Thoracic aorta (tissue), 2 donors: ENCODE results near the gene TSPAN32. TPM values are rescaled to one million over a fixed set of nuclear protein-coding genes. Genes with fewer than 3 reads are reported as not detected.

ENCODE experiments used
- ATAC-seq: fragments of 150-250 bp; one replicate; pipeline ENCODE4 v1.8.0; 2017; ENCODE audit warnings: low read depth; ENCODE audit not compliant: insufficient number of reproducible peaks, low FRiP score
- DNase-seq: peaks from one replicate; pipeline ENCODE4 v3.0.0-alpha.2; 2020; ENCODE audit warnings: low spot score
- H3K27ac ChIP-seq, 2 donors: fragments of 200-600 bp; sonication (generic); 1 replicate in 1 of 2; 2 replicates in 1 of 2; pipeline ENCODE4 v1.5.1; 2016; ENCODE audit warnings: mild to moderate bottlenecking in 2 of 2, moderate library complexity in 2 of 2
- H3K27me3 ChIP-seq: fragments of 200-600 bp; sonication (generic); replicated peaks from 2 replicates; pipeline ENCODE4 v1.6.0; 2016; ENCODE audit warnings: mild to moderate bottlenecking; ENCODE audit not compliant: insufficient read depth
- H3K36me3 ChIP-seq: fragments of 200-600 bp; sonication (generic); one replicate; pipeline ENCODE4 v1.5.1; 2016
- H3K4me1 ChIP-seq, 2 donors: fragments of 200-600 bp; sonication (generic); 1 replicate in 1 of 2; 2 replicates in 1 of 2; pipeline versions ENCODE4 v1.5.1 to v1.6.0; 2016; ENCODE audit warnings: low read depth in 2 of 2, mild to moderate bottlenecking in 1 of 2; ENCODE audit not compliant: control insufficient read depth in 1 of 2
- H3K4me3 ChIP-seq: fragments of 200-600 bp; sonication (generic); 2 replicates; pipeline ENCODE4 v1.5.1; 2016; ENCODE audit warnings: mild to moderate bottlenecking
- H3K9me3 ChIP-seq: fragments of 200-600 bp; sonication (generic); 2 replicates; pipeline ENCODE4 v1.5.1; 2016
- total RNA-seq, 2 donors: library from RNA; depleted of rRNA; stranded (reverse); fragments of >200 nt; gene quantifications; one replicate each; pipeline versions ENCODE4 v1.1.0 to v1.2.3, GENCODE V29; 2016
- TF ChIP-seq, protein P1 (sequence below): fragments of 200-600 bp; sonication (generic); IDR thresholded peaks from one replicate; pipeline ENCODE4 v1.5.1; 2019; ENCODE audit warnings: antibody characterized with exemption

The TSPAN32 gene
- total RNA-seq, 2 donors from 2014 or later: 2.5 to 6.9 TPM

DNA sequence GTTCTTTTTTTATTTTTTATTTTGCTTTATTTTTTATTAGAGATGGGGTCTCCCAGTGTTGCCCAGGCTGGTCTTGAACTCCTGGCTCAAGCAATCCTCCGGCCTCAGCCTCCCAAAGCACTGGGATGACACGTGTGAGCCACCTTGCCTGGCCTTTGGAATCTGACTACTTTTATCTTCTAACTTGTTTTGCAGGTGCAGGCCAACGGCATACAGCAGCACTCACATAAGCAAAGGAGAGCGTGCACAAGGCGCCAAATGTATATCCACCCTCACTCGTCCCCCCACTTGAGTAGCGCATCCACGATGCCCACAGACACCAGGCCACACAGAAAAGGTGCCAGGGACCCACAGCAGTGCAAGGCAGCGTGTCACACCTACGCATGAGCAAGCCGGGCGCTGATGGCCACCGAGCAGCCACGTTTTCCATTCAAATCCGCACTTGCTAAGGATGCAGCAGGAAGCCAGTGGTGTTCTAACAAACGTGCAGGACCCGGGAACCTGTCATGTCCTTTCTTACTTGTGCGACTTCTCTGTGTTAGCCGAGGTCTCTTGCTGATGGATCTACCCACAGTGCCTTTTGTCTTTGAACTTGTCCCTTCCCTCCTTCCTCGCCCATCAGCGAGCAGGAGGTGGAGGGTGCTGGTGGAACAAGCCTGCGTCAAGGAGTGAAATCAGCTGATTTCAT is 37.3 kb upstream of the TSPAN32 start:
- Histone ChIP-seq H3K27ac (no peak overlapping the region), H3K9me3 (no peaks in the 10 kb centered on the region), H3K36me3 (no peaks in the 10 kb centered on the region), H3K4me3 (no peak overlapping the region), H3K27me3 (no peaks in the 10 kb centered on the region), H3K4me1 (peaks cover 0 to 8% of the 10 kb centered on the region in 2 donors)
- ATAC-seq: no peak
- TF ChIP-seq, protein P1, sequence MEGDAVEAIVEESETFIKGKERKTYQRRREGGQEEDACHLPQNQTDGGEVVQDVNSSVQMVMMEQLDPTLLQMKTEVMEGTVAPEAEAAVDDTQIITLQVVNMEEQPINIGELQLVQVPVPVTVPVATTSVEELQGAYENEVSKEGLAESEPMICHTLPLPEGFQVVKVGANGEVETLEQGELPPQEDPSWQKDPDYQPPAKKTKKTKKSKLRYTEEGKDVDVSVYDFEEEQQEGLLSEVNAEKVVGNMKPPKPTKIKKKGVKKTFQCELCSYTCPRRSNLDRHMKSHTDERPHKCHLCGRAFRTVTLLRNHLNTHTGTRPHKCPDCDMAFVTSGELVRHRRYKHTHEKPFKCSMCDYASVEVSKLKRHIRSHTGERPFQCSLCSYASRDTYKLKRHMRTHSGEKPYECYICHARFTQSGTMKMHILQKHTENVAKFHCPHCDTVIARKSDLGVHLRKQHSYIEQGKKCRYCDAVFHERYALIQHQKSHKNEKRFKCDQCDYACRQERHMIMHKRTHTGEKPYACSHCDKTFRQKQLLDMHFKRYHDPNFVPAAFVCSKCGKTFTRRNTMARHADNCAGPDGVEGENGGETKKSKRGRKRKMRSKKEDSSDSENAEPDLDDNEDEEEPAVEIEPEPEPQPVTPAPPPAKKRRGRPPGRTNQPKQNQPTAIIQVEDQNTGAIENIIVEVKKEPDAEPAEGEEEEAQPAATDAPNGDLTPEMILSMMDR: no peak
- DNase-seq: no peak

GRCh38 chr11:2265396-2265795 is 36.4 kb upstream of the TSPAN32 start:
- peak overlapping the region in 1 of 2 donors; percentile 20 for H3K27ac ChIP-seq
- ATAC-seq: no peak

DNA sequence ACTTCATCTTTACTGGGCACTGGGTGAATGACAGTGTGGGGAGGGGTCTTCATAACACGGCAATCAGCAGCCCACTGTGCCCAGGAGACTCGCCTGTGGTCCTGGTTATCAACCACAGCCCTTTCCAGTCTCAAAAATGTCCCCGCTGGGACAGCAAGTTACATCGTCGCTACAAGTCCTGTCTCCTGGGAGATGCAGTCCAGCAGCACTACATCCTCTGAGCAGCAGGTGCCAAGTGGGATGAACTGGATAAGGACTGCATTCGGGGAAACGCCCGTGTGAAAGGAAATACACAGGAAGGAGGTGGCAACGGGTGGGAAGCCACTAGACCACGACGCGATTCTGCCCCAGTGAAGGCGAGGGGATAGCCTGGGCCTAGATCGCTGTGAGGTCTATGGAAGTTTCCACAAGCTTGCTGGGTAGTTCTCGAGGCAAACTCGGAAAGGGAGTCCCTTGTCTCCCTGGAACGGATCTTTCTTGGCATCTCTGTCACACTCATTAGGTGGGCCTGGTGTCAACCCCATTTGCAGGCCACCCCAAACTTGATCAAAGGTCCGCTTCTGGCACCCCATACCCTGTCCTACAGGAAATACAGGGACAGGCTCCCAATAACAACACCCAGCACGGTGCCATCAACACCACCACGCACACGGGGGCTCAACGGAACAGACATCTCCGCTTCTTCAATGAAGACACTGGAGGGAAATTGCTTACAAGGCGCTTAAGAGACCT is 35.8 kb upstream of the TSPAN32 start:
- TF ChIP-seq, protein P1: no peak
- ATAC-seq: no peak
- Histone ChIP-seq H3K36me3 (no peaks in the 10 kb centered on the region), H3K4me3 (peak overlapping the region; percentile 15), H3K4me1 (peaks cover 0 to 23% of the 10 kb centered on the region in 2 donors), H3K27ac (peak overlapping the region in 1 of 2 donors; percentile 20), H3K27me3 (no peaks in the 10 kb centered on the region), H3K9me3 (no peaks in the 10 kb centered on the region)
- DNase-seq: no peak

More at GRCh38 chr11:2265396-2265795, 36.4 kb upstream of the TSPAN32 start:
- Histone ChIP-seq H3K4me1 (peaks cover 0 to 17% of the 10 kb centered on the region in 2 donors), H3K4me3 (peak overlapping the region; percentile 15), H3K27me3 (no peaks in the 10 kb centered on the region), H3K9me3 (no peaks in the 10 kb centered on the region), H3K36me3 (no peaks in the 10 kb centered on the region)
- no peak for DNase-seq
- TF ChIP-seq, protein P1: no peak

DNA sequence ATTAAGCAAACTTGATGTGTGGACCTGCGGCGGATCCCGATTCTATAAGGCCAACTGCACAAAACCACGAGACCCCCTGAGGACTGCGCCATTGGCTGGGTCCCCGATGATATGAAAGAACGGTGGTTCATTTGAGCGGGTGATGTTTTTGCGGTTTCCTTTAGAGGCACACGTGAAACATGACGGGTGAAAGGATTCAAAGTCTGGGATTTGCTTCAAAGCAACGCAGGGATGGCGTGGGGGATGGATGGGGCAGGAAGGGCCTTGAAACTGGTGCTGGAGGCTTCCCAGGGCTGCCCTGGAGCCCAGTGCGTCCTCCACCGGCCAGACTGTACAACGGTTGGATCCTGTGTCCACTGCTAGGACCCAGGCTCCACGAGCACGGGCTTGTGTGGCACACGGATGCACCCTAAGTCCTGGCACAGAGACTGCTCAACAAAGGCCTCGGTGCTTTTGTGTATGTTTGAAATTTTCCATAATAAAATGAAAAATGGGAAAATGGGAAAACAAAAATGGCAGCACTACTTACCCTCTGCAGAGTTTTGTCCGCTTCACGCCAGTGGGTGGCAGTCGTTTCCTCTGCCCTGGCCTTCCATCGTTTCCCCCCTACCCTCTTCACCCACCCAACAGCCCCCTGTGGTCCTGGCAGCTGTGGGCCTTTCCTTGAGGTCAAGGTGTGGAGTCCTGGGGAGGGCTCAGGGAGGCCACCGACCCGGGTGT is 35.1 kb upstream of the TSPAN32 start:
- no peak for ATAC-seq
- H3K36me3 ChIP-seq: no peaks in the 10 kb centered on the region
- no peak for DNase-seq
- H3K27me3 ChIP-seq: no peaks in the 10 kb centered on the region
- H3K4me3 ChIP-seq: no peak overlapping the region
- H3K27ac ChIP-seq: no peak overlapping the region
- TF ChIP-seq, protein P1: no peak
- no peaks in the 10 kb centered on the region for H3K9me3 ChIP-seq
- peaks cover 0 to 26% of the 10 kb centered on the region in 2 donors for H3K4me1 ChIP-seq
